Measurements from ENCODE around the gene CDH23. TPM values are rescaled to one million over a fixed set of nuclear protein-coding genes. Genes with fewer than 3 reads are reported as not detected.
A peak's percentile ranks its signal among the peaks of the same experiment; 100 is the strongest.

Gene CDH23
- total and polyA plus RNA-seq, 9 of the 15 experiments (the other 6 are each of a cell fraction or from before 2014, with no cell fraction given), result 0.18 to 1.2 (median 0.47) TPM

- peak; percentile 51; the same call in 1 of the 2 replicates for TF ChIP-seq ARID4B (CRISPR knock-in tag; IDR thresholded peaks at IDR 0.05)
- 0 out of 2 replicates have a peak, but pooled peaks have one; percentile 10 for TF ChIP-seq CXXC5 (CRISPR knock-in tag; IDR thresholded peaks at IDR 0.05)
- TF ChIP-seq RAD21 (CRISPR knock-in tag; conservative IDR thresholded peaks at IDR 0.05 in 1 of 2, IDR thresholded peaks at IDR 0.05 in 1 of 2), result peak; percentile 64 to 89
- peak; percentile 47; the same call in 1 of the 2 replicates for TF ChIP-seq STAG1 (CRISPR knock-in tag; IDR thresholded peaks at IDR 0.05; ENCODE audit: borderline replicate concordance)
- peak; percentile 25; the same call in 1 of the 2 replicates for TF ChIP-seq JUND (IDR thresholded peaks at IDR 0.05; ENCODE audit: borderline replicate concordance, low read depth, low read length)
- no peak for TF ChIP-seq JUND (tag; IDR thresholded peaks at IDR 0.05; ENCODE audit: borderline replicate concordance, low read depth, low read length)
- peak; percentile 93 to 99 (median 95) for TF ChIP-seq CTCF (IDR thresholded peaks at IDR 0.05 in 2 of 3, conservative IDR thresholded peaks at IDR 0.05 in 1 of 3; ENCODE audit: insufficient read depth in 2 of 3, low read depth in 1 of 3, low read length in 3 of 3)
- TF ChIP-seq HINFP (tag; conservative IDR thresholded peaks at IDR 0.05; ENCODE audit: low read depth), result no peak
- no peak for TF ChIP-seq STAT5A (IDR thresholded peaks at IDR 0.05; ENCODE audit: borderline replicate concordance, low read length)
- peak; percentile 70; the same call in 1 of the 2 replicates for TF ChIP-seq ZNF263 (CRISPR knock-in tag; IDR thresholded peaks at IDR 0.05; ENCODE audit: borderline replicate concordance)
- TF ChIP-seq SMC3 (conservative IDR thresholded peaks at IDR 0.05; ENCODE audit: insufficient read depth, low read depth, low read length), result peak; percentile 96
- 0 out of 2 replicates have a peak, but pooled peaks have one; percentile 37 for TF ChIP-seq E2F1 (CRISPR knock-in tag; IDR thresholded peaks at IDR 0.05)
- peak; percentile 36; the same call in 1 of the 2 replicates for TF ChIP-seq DEAF1 (CRISPR knock-in tag; IDR thresholded peaks at IDR 0.05)
- 0 out of 4 replicates have a peak, but pooled peaks of 1 of the 2 experiments have one; percentile 20 for TF ChIP-seq RCOR1 (IDR thresholded peaks at IDR 0.05; ENCODE audit: borderline replicate concordance in 1 of 2, low read depth in 2 of 2, low read length in 2 of 2)
Observed at GRCh38 chr10:71696628-71697326, 300.1 kb downstream of the CDH23 start (continued).
